GM04504 (cell line): ENCODE data around the gene EXTL1.
A peak's percentile ranks its signal among the peaks of the same experiment; 100 is the strongest.

Source experiments
- DNase-seq: peaks from one replicate; pipeline ENCODE4 v3.0.0-alpha.2; 2012; ENCODE audit warnings: low read depth

The EXTL1 gene

GRCh38 chr1:26070963-26071342 lies 49.4 kb downstream of the EXTL1 start:
- DNase-seq = no peak

GRCh38 chr1:26072305-26072704 lies 50.7 kb downstream of the EXTL1 start:
- no peak for DNase-seq

GRCh38 chr1:26075421-26076144 lies 54.0 kb downstream of the EXTL1 start:
- DNase-seq = no peak

GRCh38 chr1:26077524-26077923 lies 55.9 kb downstream of the EXTL1 start:
- no peak for DNase-seq

- no peak for DNase-seq
These were observed 57.0 kb downstream of the EXTL1 start for GRCh38 chr1:26078286-26079177.

GRCh38 chr1:26079178-26079563 lies 57.6 kb downstream of the EXTL1 start:
- DNase-seq = no peak

GRCh38 chr1:26079960-26080814 lies 58.6 kb downstream of the EXTL1 start:
- DNase-seq = no peak

GRCh38 chr1:26081267-26082019 lies 59.9 kb downstream of the EXTL1 start:
- DNase-seq = no peak

- DNase-seq = no peak
These were observed 60.4 kb downstream of the EXTL1 start for GRCh38 chr1:26082020-26082350.

- peak; percentile 18 for DNase-seq
These were observed 61.6 kb downstream of the EXTL1 start for GRCh38 chr1:26083208-26083607.

GRCh38 chr1:26084091-26084561 lies 62.6 kb downstream of the EXTL1 start:
- no peak for DNase-seq

GRCh38 chr1:26084844-26085243 lies 63.3 kb downstream of the EXTL1 start:
- no peak for DNase-seq
